CD14-positive monocyte (primary cell): ENCODE results near the gene ATP4A. TPM values are rescaled to one million over a fixed set of nuclear protein-coding genes. Genes with fewer than 3 reads are reported as not detected.

Source experiments
- DNase-seq, 3 donors: peaks; one replicate each; pipeline ENCODE4 v3.0.0-alpha.2; 2011 to 2022
- H2AFZ ChIP-seq: 2 replicates; pipeline ENCODE4 v1.6.0; 2012; ENCODE audit warnings: mild to moderate bottlenecking, low read depth, low read length, inconsistent platforms; ENCODE audit not compliant: insufficient read depth, poor library complexity, severe bottlenecking
- H3K27ac ChIP-seq, 2 donors: 1 replicate in 1 of 2; 2 replicates in 1 of 2; pipeline ENCODE4 v1.5.1; 2012 to 2013; ENCODE audit warnings: low read length in 2 of 2, control low read depth in 1 of 2, inconsistent platforms in 1 of 2, low read depth in 1 of 2, mild to moderate bottlenecking in 1 of 2
- H3K27me3 ChIP-seq, 2 donors: one replicate each; pipeline versions ENCODE4 v1.6.0 to v1.6.1; 2011 to 2013; ENCODE audit warnings: low read length in 2 of 2; ENCODE audit not compliant: control insufficient read depth in 2 of 2, insufficient read depth in 2 of 2
- H3K36me3 ChIP-seq, 2 donors: replicated peaks in 1 of 2; 1 replicate in 1 of 2; 2 replicates in 1 of 2; pipeline versions ENCODE4 v1.5.1 to v1.6.1; 2012 to 2013; ENCODE audit warnings: low read length in 2 of 2, control low read depth in 1 of 2, inconsistent platforms in 1 of 2, mild to moderate bottlenecking in 1 of 2; ENCODE audit not compliant: insufficient read depth in 2 of 2, control insufficient read depth in 1 of 2
- H3K4me1 ChIP-seq, 2 donors: 1 replicate in 1 of 2; 2 replicates in 1 of 2; pipeline versions ENCODE4 v1.5.1 to v1.6.1; 2012 to 2013; ENCODE audit warnings: low read length in 2 of 2, control low read depth in 1 of 2, inconsistent platforms in 1 of 2, mild to moderate bottlenecking in 1 of 2, moderate library complexity in 1 of 2; ENCODE audit not compliant: insufficient read depth in 2 of 2, control insufficient read depth in 1 of 2
- H3K4me2 ChIP-seq: replicated peaks from 2 replicates; pipeline ENCODE3; 2012; ENCODE audit warnings: low read length, moderate library complexity, mild to moderate bottlenecking; ENCODE audit not compliant: poor library complexity, severe bottlenecking; ENCODE audit errors: extremely low read depth
- H3K4me3 ChIP-seq, 3 experiments: fragments of 200-600 bp in 1 of 3; sonication (generic) in 1 of 3; replicated peaks in 1 of 3; 1 replicate in 2 of 3; 2 replicates in 1 of 3; pipeline ENCODE4 v1.5.1; 2011 to 2013; ENCODE audit warnings: low read length in 3 of 3, mild to moderate bottlenecking in 3 of 3, control low read depth in 2 of 3, low read depth in 2 of 3, inconsistent platforms in 1 of 3, moderate library complexity in 1 of 3
- H3K79me2 ChIP-seq: 2 replicates; pipeline ENCODE4 v1.6.0; 2012; ENCODE audit warnings: mild to moderate bottlenecking, control low read depth, inconsistent platforms, low read length, moderate library complexity; ENCODE audit not compliant: insufficient read depth
- H3K9ac ChIP-seq: 2 replicates; pipeline ENCODE4 v1.6.0; 2017; ENCODE audit warnings: low read length, mild to moderate bottlenecking; ENCODE audit not compliant: insufficient read depth, poor library complexity, severe bottlenecking
- H3K9me3 ChIP-seq, 2 donors: replicated peaks in 1 of 2; 1 replicate in 1 of 2; 2 replicates in 1 of 2; pipeline versions ENCODE4 v1.5.1 to v1.6.1; 2012 to 2013; ENCODE audit warnings: low read length in 2 of 2, control low read depth in 1 of 2; ENCODE audit not compliant: control insufficient read depth in 1 of 2, insufficient read depth in 1 of 2
- H4K20me1 ChIP-seq: 2 replicates; pipeline ENCODE4 v1.6.0; 2012; ENCODE audit warnings: mild to moderate bottlenecking, low read length, control low read depth, moderate library complexity; ENCODE audit not compliant: insufficient read depth
- H3K27ac Mint-ChIP-seq, 7 donors: one replicate each; pipeline ENCODE4 v1.8.0; 2020; ENCODE audit warnings: mild to moderate bottlenecking in 7 of 7, mixed read lengths in 7 of 7, moderate library complexity in 6 of 7, inconsistent platforms in 2 of 7
- H3K27me3 Mint-ChIP-seq, 3 donors: one replicate each; pipeline ENCODE4 v1.8.0; 2021 to 2022; ENCODE audit warnings: low read depth in 3 of 3, mild to moderate bottlenecking in 3 of 3, mixed read lengths in 3 of 3, moderate library complexity in 3 of 3, inconsistent platforms in 1 of 3
- H3K36me3 Mint-ChIP-seq, 2 donors: one replicate each; pipeline ENCODE4 v1.8.0; 2020; ENCODE audit warnings: mixed read lengths in 2 of 2, inconsistent platforms in 1 of 2, mild to moderate bottlenecking in 1 of 2
- H3K4me1 Mint-ChIP-seq: one replicate; pipeline ENCODE4 v1.8.0; 2020; ENCODE audit warnings: mild to moderate bottlenecking, mixed read lengths
- H3K4me3 Mint-ChIP-seq, 2 donors: one replicate each; pipeline ENCODE4 v1.8.0; 2020; ENCODE audit warnings: mild to moderate bottlenecking in 2 of 2, mixed read lengths in 2 of 2, moderate library complexity in 1 of 2
- H3K9me3 Mint-ChIP-seq, 7 donors: one replicate each; pipeline ENCODE4 v1.8.0; 2020 to 2022; ENCODE audit warnings: mixed read lengths in 7 of 7, mild to moderate bottlenecking in 6 of 7, moderate library complexity in 6 of 7, inconsistent platforms in 2 of 7
- WGBS: methylation state at CpG from one replicate; pipeline ENCODE4 v1.1.5; 2013; ENCODE audit warnings: missing lambda C conversion rate; ENCODE audit not compliant: insufficient coverage; 5-methylcytosine and 5-hydroxymethylcytosine counted together
- intact Hi-C, 2 donors: fragments of 100-400 bp; cut with micrococcal nuclease; formaldehyde crosslinking; loops; one replicate each; pipeline versions ENCODE4 v1.15.0 to v1.15.1; 2023
- polyA plus RNA-seq, 3 donors: library from polyadenylated mRNA; depleted of rRNA in 1 of 3; unstranded in 2 of 3; stranded (reverse) in 1 of 3; fragments of 300-500 nt in 2 of 3; fragments of >200 nt in 1 of 3; fragmentation: Illumina TruSeq in 2 of 3; gene quantifications; 1 replicate in 2 of 3; 2 replicates in 1 of 3; pipeline ENCODE4 v1.2.3, GENCODE V29; 2012 to 2021
- TF ChIP-seq, protein P1 (sequence below): fragments of 200-600 bp; IDR thresholded peaks from one replicate; pipeline ENCODE4 v1.8.0; 2022; ENCODE audit warnings: antibody characterized with exemption, mild to moderate bottlenecking

ATP4A gene
- polyA plus RNA-seq, 3 donors: not detected

DNA sequence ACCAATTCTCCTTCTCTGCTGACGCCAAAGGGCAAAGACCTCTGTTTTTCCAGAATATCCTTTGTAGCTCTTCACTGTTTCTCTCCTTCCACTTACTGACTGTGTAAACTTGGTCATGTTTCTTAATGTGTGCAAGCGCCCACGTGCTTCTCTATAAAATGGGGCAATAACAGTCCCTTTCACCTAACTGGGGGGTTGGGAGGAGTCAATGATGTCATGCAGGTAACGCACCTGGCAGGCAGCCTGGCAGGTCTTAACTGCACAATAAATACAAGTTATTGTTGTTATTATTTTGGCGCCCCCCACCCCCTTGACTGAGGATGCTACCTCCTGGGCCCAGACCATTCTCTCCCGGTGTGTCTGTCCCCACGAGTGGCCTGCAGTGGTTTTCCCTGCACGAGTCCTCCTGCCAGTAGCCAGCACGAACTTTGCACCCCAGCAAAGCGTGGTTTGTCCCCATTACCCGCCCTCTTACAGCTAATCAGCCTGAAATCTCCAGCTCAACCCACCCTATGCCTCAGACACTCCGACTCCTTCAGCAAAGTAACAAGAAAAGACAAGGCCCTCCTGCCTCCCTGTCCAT lies 40.6 kb downstream of the ATP4A start:
- no peak overlapping the region for H3K27ac ChIP-seq
- no peaks in the 10 kb centered on the region for H3K79me2 ChIP-seq
- H3K4me2 ChIP-seq: no peak overlapping the region
- peaks cover 5 to 10% (median 8%) of the 10 kb centered on the region in 3 donors for H3K27me3 Mint-ChIP-seq
- H3K27me3 ChIP-seq: no peaks in the 10 kb centered on the region
- intact Hi-C loops: no loop called here
- H3K9me3 ChIP-seq: no peaks in the 10 kb centered on the region
- TF ChIP-seq, protein P1, sequence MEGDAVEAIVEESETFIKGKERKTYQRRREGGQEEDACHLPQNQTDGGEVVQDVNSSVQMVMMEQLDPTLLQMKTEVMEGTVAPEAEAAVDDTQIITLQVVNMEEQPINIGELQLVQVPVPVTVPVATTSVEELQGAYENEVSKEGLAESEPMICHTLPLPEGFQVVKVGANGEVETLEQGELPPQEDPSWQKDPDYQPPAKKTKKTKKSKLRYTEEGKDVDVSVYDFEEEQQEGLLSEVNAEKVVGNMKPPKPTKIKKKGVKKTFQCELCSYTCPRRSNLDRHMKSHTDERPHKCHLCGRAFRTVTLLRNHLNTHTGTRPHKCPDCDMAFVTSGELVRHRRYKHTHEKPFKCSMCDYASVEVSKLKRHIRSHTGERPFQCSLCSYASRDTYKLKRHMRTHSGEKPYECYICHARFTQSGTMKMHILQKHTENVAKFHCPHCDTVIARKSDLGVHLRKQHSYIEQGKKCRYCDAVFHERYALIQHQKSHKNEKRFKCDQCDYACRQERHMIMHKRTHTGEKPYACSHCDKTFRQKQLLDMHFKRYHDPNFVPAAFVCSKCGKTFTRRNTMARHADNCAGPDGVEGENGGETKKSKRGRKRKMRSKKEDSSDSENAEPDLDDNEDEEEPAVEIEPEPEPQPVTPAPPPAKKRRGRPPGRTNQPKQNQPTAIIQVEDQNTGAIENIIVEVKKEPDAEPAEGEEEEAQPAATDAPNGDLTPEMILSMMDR: no peak
- no peak overlapping the region for H3K9ac ChIP-seq
- WGBS: 93% methylated on average over 8 of the region's 12 CpGs
- no peak overlapping the region for H2AFZ ChIP-seq
- H3K36me3 Mint-ChIP-seq: no peaks in the 10 kb centered on the region
- no peak overlapping the region for H3K4me3 Mint-ChIP-seq
- no peaks in the 10 kb centered on the region for H4K20me1 ChIP-seq
- no peak overlapping the region for H3K27ac Mint-ChIP-seq
- H3K4me1 Mint-ChIP-seq: peaks cover 2% of the 10 kb centered on the region
- H3K9me3 Mint-ChIP-seq: no peaks in the 10 kb centered on the region
- no peaks in the 10 kb centered on the region for H3K36me3 ChIP-seq
- H3K4me3 ChIP-seq: no peak overlapping the region
- no peaks in the 10 kb centered on the region for H3K4me1 ChIP-seq
- DNase-seq: no peak

DNA sequence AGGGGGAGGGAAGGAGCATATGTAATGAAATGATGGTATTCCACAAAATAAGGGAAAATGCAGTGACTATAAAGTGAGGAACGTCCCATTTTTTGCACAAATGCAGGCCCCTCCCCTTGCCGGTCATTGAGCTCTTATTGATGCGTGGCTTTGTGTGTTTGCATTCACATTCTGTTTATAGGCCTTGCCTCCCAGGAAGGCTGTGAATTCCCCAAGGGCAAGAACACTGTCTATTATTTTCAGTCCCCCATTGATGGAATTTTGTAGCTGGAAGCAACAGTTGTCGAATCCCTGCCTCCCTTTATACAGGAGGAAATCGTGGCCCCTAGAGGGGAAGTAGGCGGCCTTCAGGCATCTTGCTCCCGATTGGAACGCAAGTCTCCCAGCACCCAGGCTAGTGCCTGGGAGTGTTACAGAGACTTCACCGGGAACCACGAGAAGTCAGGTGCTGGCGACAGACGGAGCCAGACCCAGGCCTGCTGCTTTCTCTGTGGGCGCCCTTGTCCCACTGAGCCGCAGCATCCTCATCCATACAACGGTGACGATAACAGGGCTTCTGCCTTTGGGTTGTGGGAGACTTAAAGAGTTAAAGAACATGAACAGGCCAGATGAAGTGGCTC lies 42.2 kb downstream of the ATP4A start:
- no peaks in the 10 kb centered on the region for H3K36me3 ChIP-seq
- H3K27ac Mint-ChIP-seq: peak overlapping the region in 1 of 7 donors; percentile 3
- WGBS: 69% methylated on average over 10 of the region's 16 CpGs

More for the DNA sequence above, 42.2 kb downstream of the ATP4A start:
- no peak overlapping the region for H3K4me3 Mint-ChIP-seq
- no peaks in the 10 kb centered on the region for H3K36me3 Mint-ChIP-seq
- peaks cover 7 to 10% (median 7%) of the 10 kb centered on the region in 3 donors for H3K27me3 Mint-ChIP-seq
- H3K4me3 ChIP-seq: no peak overlapping the region
- H3K9me3 Mint-ChIP-seq: peaks cover 0 to 2% (median 0%) of the 10 kb centered on the region in 7 donors
- no peaks in the 10 kb centered on the region for H3K4me1 ChIP-seq
- no peak overlapping the region for H2AFZ ChIP-seq
- no peak overlapping the region for H3K27ac ChIP-seq
- H4K20me1 ChIP-seq: no peaks in the 10 kb centered on the region
- H3K79me2 ChIP-seq: no peaks in the 10 kb centered on the region
- TF ChIP-seq, protein P1: no peak
- no peaks in the 10 kb centered on the region for H3K9me3 ChIP-seq
- intact Hi-C loops: no loop called here
- peaks cover 2% of the 10 kb centered on the region for H3K4me1 Mint-ChIP-seq
- no peak overlapping the region for H3K9ac ChIP-seq
- H3K4me2 ChIP-seq: no peak overlapping the region
- DNase-seq: no peak
- no peaks in the 10 kb centered on the region for H3K27me3 ChIP-seq
